Measurements from ENCODE around the gene RNF207. TPM values are rescaled to one million over a fixed set of nuclear protein-coding genes. Genes with fewer than 3 reads are reported as not detected.
A peak's percentile ranks its signal among the peaks of the same experiment; 100 is the strongest.

RNF207 gene
- total RNA-seq, 4 donors from 2014 or later, result 3.0 to 34.1 (median 18.3) TPM

- no peak overlapping the region for H3K4me3 ChIP-seq
- H3K36me3 ChIP-seq, result peaks cover 0 to 62% of the 10 kb centered on the region in 2 donors
- TF ChIP-seq POLR2AphosphoS5 (IDR thresholded peaks at IDR 0.05) (no peak), CTCF (IDR thresholded peaks at IDR 0.05) (peak in 2 of 4 experiments; percentile 18 to 48)
- H3K27ac ChIP-seq, result peak overlapping the region in 3 of 4 donors; percentile 10 to 37 (median 11)
- peaks cover 2% of the 10 kb centered on the region for H3K27me3 ChIP-seq
- 66 to 71% methylated on average over 6 to 10 of the region's 10 CpGs for WGBS, 2 donors (ENCODE audit: low coverage in 1 of 2)
- no peaks in the 10 kb centered on the region for H3K9me3 ChIP-seq
- peaks cover 0 to 26% (median 4%) of the 10 kb centered on the region in 3 donors for H3K4me1 ChIP-seq
- no peak for ATAC-seq
Measured at GRCh38 chr1:6185635-6186382, 20.1 kb upstream of the RNF207 start.

- no peak for ATAC-seq
- Histone ChIP-seq H3K4me3 (no peak overlapping the region), H3K36me3 (peaks cover 0 to 86% of the 10 kb centered on the region in 2 donors), H3K4me1 (peaks cover 0 to 17% (median 0%) of the 10 kb centered on the region in 3 donors), H3K27ac (no peak overlapping the region), H3K9me3 (no peaks in the 10 kb centered on the region), H3K27me3 (no peaks in the 10 kb centered on the region)
- TF ChIP-seq CTCF (IDR thresholded peaks at IDR 0.05), result no peak
- no peak for TF ChIP-seq POLR2A (IDR thresholded peaks at IDR 0.05)
- no peak for TF ChIP-seq EP300 (IDR thresholded peaks at IDR 0.05)
- TF ChIP-seq POLR2AphosphoS5 (IDR thresholded peaks at IDR 0.05), result no peak
- 0 to 69% methylated on average over 1 to 3 of the region's 8 CpGs for WGBS, 2 donors (ENCODE audit: low coverage in 1 of 2)
Measured at GRCh38 chr1:6188466-6188865, 17.5 kb upstream of the RNF207 start.

GRCh38 chr1:6191968-6192367, 14.0 kb upstream of the RNF207 start:
- no peak for ATAC-seq
- no peak for TF ChIP-seq EP300 (IDR thresholded peaks at IDR 0.05)
- Histone ChIP-seq H3K4me1 (peaks cover 0 to 28% (median 2%) of the 10 kb centered on the region in 3 donors), H3K36me3 (peaks cover 0 to 97% of the 10 kb centered on the region in 2 donors), H3K4me3 (no peak overlapping the region), H3K27ac (no peak overlapping the region), H3K9me3 (no peaks in the 10 kb centered on the region), H3K27me3 (no peaks in the 10 kb centered on the region)
- 67 to 83% methylated on average over 1 of the region's 1 CpG for WGBS, 2 donors (ENCODE audit: low coverage in 1 of 2)

- Histone ChIP-seq H3K27ac (no peak overlapping the region), H3K36me3 (peaks cover 0 to 47% of the 10 kb centered on the region in 2 donors), H3K4me3 (peak overlapping the region in 1 of 2 donors; percentile 59), H3K4me1 (peaks cover 4 to 56% (median 22%) of the 10 kb centered on the region in 3 donors), H3K27me3 (no peaks in the 10 kb centered on the region), H3K9me3 (no peaks in the 10 kb centered on the region)
- WGBS, 2 donors (ENCODE audit: low coverage in 1 of 2), result 39 to 47% methylated on average over 5 to 6 of the region's 6 CpGs
- TF ChIP-seq EP300 (IDR thresholded peaks at IDR 0.05) (no peak), CTCF (IDR thresholded peaks at IDR 0.05) (no peak), POLR2AphosphoS5 (IDR thresholded peaks at IDR 0.05) (no peak), POLR2A (IDR thresholded peaks at IDR 0.05) (no peak)
- no peak for ATAC-seq
Measured at GRCh38 chr1:6197746-6198427, 8.0 kb upstream of the RNF207 start.

- no peak for ATAC-seq
- WGBS, 2 donors (ENCODE audit: low coverage in 1 of 2), result 0 to 1% methylated on average over 16 to 17 of the region's 31 CpGs
- TF ChIP-seq POLR2A (IDR thresholded peaks at IDR 0.05) (no peak), CTCF (IDR thresholded peaks at IDR 0.05) (no peak), EP300 (IDR thresholded peaks at IDR 0.05) (no peak), POLR2AphosphoS5 (IDR thresholded peaks at IDR 0.05) (no peak)
- Histone ChIP-seq H3K27me3 (no peaks in the 10 kb centered on the region), H3K27ac (peak overlapping the region; percentile 16 to 86 (median 82)), H3K9me3 (no peaks in the 10 kb centered on the region), H3K36me3 (peaks cover 0 to 38% of the 10 kb centered on the region in 2 donors), H3K4me1 (peaks cover 4 to 56% (median 22%) of the 10 kb centered on the region in 3 donors), H3K4me3 (peak overlapping the region; percentile 59 to 66)
Measured at GRCh38 chr1:6198646-6199297, 7.1 kb upstream of the RNF207 start.
